Brain pericyte (primary cell): ENCODE data around the gene BTG1.
A peak's percentile ranks its signal among the peaks of the same experiment; 100 is the strongest.
"Not testable (repeated sequence)": the region's sequence is repeated elsewhere in the genome, so short reads cannot be mapped to it uniquely, and the experiment has no call there.

Experiments used
- DNase-seq: peaks from one replicate; pipeline ENCODE4 v3.0.0-alpha.2; 2012; ENCODE audit warnings: low read depth, low spot score

Gene BTG1

DNA sequence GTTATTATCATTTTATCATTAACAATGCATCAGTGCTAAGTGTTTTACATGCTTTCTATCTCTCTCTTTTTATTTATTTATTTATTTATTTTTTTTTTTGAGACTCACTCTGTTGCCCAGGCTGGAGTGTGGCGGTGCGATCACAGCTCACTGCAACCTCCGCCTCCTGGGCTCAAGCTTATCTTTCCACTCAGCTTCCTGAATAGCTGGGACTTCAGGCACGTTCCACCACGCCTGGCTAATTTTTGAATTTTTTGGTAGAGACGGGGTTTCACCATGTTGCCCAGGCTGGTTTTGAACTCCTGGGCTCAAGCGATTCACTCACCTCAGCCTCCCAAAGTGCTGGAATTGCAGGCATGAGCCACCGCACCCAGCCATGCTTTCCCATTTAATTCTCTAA lies 3.9 kb upstream of the BTG1 start:
- no peak for DNase-seq

DNA sequence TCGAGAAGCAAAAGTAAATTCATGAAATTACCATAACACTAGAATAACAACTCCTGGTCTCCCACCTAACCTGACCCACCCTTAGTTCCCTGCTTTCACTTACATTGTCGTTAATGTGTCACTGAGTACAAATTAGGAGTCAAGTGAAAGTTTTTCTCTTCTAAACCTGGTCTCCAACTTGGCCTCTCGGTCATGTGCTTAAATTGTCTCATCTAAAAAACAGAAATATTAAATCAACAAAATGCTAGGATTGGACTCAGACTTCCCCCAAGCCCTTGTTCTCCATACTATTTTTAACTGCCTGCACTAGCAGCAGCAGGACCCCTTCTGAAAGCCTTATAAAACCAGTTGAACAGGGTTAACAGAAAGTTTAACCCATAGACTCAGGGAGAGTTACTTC lies 1.8 kb upstream of the BTG1 start:
- no peak for DNase-seq

DNA sequence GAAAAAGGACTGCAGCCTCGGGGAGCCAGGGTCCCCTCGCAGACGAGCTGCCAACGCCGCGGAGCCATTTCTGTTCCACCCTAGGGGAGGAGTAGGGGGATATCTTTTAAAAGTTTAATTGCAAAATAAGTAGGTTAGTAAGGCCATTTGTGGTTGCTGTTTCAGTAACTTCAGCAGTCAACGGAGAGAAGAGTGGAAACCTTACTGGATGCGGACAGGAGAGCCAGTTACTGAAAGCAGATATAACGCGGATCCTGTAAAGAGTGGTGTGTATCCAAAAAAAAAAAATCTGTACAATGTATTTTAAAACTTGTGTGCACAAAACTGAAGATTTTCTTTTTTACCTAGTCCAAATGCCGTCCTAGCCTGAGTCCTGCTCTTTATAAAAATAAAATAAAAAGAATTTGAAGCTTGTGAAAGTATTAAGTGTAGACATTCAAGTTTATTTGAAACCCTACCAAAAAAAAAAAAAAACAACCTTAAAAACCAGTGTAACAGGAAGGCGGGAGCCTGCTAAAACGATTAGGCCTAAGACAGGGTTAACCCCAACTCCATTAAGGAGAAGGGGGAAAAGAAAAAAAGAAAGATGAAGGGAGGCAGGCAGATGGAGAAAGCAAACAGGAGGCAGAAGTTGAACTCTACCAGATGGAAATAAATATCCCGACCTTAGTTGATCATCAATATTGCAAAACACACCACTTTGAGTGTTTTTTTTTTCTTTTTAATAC lies 1.0 kb upstream of the BTG1 start:
- no peak for DNase-seq

DNA sequence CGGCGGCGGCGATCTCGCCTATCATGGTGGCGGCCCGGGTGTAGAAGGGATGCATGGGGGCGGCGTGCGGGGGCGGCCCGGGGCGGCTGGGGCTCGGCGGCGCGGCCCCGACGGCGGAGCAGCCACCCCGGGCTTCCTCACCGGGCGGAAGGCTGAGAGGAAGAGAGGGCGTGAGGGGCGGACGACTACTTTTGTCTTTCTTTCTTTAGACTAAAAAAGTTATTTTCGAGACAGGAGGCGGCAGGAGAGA lies 240 bp downstream of the BTG1 start:
- no peak for DNase-seq

DNA sequence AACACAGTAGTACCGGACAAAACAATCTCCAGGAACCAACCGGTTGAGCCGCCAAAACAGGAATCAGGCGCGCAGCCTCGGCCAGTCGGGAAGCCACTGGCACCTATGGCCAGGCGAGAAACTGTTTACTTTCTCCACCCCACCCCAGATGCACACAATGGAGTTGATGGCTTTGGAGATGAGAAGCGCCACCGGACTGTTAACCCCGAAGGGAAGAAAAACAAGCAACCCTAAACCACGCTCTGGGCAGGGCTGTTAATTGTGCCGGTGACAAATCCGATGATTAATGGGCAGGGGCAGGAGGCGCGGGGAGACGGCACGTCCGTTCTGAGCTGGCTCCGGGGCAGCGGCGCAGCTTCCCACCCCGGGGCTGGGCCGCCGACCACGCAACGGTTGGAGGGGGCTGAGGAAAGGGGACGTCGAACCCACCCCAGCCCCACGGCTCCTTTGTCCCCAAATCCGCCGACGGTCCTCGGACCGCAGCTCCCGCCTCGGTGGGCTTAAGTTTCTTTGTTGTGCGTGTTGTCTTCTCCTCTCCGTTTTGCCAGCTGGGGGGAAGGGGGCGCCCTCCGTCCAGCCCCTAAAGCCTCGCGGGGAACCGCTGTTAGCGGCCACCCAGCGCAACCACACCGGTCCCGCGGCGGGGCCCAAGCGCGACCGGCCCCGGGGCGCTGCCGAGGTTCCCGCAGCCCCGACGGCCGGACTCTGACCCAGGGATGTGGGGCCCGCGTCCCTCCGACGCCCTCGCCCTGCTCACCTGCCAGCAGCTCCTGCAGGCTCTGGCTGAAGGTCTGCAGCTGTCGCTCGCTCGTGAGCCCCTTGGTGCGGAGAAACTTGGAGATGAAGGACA lies 790 bp downstream of the BTG1 start:
- DNase-seq = no peak

DNA sequence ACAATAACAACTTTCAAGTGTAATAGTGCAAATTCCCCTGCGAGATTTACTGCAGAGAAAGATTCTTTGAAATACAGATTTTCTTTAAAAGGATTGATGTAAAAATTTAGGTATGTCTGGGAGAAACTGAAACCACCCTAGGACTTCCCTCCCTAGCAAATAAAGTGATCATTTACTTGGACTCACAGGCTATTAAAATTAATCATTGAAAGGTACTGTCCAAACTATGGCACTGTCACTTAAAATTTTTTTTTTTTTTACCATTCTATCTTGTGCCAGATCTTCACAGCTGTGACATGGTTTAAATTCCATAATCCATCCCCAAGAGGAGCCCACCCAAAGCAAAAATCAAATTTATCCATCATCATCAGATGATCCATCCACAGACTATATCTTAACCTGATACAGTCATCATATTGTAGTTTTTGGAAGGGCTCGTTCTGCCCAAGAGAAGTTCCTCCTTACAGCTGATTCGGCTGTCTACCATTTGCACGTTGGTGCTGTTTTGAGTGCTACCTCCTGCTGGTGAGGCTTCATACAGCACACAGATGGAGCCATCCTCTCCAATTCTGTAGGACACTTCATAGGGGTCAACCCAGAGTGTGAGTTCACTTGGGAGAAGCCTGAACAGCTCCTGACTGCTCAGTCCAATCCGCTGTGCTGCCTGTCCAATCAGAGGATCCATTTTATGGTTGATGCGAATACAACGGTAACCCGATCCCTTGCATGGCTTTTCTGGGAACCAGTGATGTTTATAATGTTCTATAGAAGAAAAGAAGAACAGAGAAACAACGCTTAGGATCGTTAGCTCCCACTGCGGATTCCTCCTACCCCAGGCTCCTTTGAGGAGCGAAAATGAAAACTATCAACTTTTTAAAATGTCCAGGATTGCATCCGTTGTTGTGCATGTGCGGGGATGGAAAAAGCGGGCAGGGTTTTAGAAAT lies 1.7 kb downstream of the BTG1 start:
- DNase-seq = peak; percentile 92

DNA sequence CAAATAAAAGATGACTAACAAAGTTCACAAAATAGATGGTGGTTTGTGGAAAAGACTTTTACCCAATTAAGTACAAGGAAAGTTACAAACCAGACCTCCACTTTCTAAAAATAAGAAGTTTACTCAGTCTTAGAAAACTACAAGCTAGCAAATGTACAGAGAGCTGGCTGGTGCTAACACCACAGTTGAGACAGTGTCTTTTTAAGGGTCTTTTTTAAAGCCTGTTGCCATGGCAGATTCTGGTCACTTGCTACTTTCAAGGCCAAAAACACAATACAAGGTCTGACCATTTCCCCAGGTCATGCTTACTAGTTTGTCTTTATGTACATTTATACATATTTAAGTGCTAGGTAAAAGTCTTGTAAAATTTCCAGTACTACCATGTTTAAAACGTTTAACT lies 2.4 kb downstream of the BTG1 start:
- DNase-seq = no peak

DNA sequence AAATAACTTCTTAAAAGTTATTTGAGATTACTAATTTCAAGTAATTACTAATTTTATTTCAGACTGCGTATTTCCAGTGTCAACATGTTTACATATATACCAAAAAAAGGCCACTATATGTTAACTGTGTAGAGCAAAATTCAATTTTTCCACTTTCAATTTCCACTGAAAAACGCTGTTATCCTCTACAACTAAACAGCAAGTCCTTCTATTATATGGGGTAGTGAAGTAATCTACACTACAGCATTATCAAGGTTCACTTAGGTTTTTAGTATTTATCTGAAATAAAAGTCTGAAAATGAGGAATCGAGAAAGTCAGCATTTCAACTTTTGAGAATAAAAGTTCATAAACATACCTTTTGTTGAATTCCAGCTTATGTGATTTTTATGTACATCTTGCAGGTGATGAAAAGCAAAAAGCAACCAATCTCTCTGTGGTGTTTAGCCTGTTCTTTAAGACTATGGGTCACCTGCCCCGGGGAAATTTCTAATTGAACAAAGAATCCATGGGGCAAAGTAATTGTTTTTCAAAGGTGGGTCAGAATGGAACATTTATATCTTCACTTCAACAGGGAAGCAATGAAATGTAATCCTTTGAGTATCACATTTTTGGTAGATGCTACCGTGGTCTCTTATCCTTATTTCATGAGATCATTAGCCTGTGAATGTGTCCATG lies 3.3 kb downstream of the BTG1 start:
- no peak for DNase-seq

DNA sequence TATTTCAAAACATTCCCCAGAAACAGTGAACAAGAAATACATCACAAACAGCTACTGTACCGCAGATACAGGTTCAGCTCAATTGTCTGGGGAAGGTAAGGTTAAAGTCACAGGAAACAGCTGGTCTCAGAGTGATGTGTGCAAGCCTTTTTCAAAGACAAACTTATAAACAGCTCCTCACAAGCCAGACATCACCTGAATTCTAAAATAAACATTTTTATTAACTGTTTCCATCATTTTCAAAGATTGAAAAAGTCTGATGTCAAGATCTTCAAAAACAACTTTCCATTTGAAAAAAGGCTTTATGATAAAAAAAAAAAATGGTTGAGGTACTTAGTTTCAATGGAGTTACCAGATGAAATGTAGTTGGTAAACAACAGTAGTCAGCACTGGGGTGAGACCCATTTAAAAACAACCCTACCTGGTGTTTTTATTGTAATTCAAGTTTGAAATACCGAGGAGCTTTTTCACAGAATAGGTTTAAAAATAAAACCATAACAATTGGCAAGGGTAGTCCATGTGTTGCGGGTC lies 4.0 kb downstream of the BTG1 start:
- DNase-seq = no peak

DNA sequence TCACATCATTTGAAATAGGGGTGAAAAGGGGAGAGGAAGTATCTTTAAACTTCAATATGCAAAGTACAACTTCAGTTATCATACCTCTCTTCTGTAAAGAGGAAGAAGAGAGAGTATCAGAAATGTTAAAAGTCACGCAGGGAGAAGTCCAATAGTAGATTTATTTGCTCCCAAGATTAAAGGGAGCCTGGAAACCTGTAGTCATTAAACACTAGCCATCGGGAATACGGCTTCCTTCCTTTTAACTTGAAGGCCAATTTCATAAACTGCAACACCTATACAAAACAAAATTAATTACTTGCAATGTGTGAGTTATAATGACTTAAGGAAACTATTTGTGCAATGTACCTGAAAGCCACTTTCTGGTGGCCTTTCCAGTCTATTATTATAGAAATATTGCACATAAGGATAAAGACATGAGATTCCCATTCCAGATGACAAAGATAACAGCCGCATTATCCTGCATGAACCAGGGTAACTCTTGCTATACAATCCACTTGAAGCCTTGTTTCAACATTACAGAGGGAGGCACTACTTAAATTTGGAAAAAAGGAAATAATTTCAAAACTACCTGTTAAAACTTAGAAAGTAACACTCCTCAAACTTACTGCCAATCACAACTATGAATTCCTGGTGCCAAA lies 4.6 kb downstream of the BTG1 start:
- no peak for DNase-seq

DNA sequence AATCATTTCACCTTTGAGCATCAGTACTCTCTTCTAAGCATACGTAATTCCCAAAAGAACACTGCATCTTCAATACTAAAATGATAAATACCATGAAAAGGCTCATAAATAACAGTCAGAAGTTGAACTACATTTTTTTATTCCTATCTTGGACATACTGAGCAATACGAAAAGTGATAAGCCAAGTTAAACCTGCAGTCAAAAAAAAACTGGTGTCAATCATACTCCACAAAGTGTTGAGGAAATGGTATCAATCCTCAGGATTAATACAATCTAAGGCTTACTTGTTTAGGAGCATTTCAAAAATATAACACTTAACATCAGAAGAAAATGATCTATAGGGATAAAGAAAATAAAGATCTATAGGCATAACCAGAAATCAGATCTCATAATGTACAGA lies 5.5 kb downstream of the BTG1 start:
- no peak for DNase-seq

DNA sequence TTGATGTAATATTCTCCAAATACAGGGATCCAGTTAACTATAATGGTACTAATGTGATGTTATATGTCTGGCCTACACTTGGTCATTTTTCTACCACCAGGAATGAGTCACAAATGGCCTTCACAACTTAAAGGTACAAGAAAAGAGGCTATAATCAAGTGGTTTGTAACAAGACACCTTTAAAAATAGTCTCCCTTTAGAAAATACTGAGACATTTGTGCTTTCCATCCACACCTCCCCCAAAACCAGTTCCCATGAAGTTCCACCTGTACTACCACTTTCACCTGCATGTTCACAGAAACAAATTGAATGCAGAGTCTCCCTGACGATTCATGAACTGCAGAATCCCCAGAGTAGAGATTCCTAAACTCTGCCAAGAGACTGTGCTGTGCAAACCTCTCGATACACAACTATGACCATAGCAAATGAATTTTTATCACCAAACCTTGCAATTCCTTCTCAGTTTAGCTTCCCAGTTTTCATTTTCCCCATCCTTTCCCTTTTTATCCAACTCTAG lies 6.0 kb downstream of the BTG1 start:
- DNase-seq = no peak

DNA sequence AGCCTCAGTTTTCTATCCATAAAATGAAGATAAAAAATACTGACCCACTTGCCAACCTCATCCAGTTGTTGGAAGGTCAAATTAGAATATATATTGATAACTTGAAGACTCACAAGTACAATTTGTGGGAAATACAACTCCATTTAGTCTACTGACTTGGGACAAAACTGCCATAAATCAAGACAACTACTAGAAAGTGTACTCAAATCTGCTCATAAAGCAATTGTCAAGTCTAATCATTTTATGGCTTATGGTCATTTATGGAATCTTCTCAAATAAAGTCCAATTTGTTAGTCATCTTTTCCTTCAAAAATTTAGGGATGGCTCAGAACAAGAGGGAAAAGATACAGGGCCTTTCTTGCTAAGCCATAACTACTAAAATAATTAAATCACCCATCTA lies 7.0 kb downstream of the BTG1 start:
- no peak for DNase-seq

DNA sequence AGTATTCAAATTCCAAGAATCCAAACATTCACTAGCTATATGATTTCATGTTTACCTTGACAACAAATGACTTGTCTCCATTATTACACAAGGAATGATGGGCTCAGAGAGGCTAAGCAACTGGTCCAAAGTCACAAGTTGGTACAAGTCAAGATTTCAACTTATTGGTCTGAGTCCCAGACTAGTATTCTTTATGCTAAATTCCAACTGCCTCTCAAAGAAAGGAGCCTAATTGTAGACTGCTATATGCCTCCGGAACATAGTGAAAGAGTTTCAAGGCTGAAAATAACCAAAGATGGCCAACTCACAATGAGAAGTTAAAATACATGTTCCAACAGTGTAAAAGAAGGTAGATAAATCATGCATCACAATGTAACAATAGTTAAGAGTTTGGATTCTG lies 7.5 kb downstream of the BTG1 start:
- DNase-seq = no peak

DNA sequence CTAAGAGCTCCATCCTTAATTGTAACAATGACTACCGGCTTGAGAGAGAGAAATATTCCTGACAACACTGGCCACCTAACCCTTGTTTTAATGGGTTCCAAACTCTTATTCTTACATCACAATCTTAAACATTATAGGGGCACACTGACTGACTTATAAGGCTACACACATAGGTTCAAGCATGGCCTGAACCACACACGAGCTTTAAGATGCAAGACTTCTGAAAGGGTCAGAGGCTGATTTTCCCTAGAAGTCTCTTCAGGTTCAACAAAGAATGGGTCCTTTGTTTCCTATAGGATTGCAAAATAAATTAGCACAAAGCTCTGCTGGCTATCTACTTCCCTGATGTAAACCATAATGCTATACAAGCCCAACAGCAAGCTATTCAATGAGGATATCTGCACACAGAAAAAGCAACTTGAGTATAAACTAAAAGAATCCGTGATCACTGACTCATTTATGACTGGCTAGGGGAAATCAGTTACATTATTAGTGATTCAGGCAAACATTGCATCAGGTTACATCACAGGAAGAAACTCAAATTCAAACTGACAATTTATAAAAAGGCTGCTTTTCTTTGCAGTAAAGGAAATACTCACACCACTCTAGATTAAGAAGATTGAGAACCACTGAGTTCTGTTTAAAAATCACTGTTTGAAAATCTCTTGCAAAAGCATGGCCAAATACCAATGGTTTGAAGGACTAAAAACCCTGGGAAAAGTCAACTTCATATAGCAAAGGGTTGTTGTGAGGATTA lies 8.5 kb downstream of the BTG1 start:
- DNase-seq = no peak

DNA sequence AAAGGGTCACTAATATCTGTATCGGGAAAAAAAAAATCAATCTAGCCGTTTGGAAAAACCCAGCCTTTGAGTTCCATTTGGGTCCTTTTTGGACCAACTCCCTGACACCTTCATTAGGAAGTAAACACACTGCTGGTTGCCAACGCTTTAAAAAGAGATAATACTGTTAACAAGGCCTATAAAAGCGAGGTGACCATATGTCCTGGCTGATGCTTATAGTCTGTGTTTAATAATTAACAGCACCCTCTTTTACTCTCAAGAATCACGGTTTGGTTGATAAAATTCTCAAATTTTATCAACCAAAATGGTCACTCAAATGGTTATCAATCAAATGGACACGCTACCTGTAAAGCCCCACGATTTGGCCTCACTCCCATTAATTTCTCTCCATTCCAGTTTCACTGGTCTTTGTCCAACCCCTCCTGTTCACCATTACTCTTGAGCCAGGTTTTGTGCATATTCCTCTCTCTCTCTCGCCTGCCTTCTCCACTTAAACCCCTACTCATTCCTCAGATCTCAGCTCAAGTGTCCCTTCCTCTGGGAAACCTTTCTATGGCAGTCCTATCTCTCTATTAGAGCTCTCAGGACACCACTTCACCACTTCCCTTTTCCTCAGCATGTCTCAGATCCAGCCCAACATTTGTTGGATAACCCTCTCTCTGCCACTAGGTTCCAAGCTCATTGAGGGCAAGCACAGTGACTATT lies 9.5 kb downstream of the BTG1 start:
- DNase-seq = no peak

DNA sequence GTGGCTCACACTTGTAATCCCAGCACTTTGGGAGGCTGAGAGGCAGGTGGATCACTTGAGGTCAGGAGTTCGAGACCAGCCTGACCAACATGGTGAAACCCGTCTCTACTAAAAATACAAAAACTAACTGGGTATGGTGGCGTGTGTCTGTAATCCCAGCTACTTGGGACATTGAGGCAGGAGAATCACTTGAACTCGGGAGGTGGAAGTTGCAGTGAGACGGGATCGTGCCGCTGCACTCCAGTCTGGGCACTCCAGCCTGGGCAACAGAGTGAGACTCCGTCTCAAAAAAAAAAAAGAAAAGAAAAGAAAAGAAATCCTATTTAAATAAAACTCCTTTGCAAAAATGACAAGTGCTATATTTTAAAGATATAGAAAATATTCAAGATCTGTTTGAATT lies 10.1 kb downstream of the BTG1 start:
- not testable (repeated sequence) for DNase-seq

DNA sequence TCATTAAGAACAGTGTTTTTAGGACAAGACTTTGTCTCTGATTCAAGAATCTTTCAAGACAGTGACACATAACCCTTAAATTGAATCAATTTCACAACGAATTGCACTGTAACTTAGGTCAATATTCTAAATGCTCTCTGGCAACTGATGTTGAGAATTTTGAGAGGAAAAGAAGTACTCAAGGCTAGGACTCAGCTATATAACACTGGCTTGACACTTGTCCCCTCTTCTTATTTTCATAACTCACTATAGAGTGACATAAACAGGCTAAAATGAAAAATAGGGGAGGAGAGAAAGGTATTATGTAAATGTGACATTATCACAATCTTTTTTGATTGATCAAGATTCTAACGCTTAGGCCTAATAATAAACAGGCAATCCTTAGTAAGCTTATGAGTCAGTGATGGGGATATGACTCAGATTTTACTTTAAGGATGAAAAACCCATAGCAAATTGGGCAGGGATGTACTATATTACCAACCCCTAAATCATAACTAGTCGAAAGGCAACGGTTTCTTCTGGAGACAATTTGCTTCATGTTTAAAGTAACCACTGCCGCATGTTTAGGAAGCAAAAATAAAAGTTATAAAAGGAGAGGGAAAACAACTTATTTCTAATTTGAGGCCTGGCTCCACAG lies 10.9 kb downstream of the BTG1 start:
- DNase-seq = no peak
